CD4-positive, CD25-positive, alpha-beta regulatory T cell (primary cell): ENCODE data around the gene ZFP92. TPM values are rescaled to one million over a fixed set of nuclear protein-coding genes. Genes with fewer than 3 reads are reported as not detected.

ENCODE experiments used
- ATAC-seq, 2 donors: fragments of 150-1000 bp; cut with Tn5 transposase; one replicate each; pipeline ENCODE4 v1.10.0; 2021; ENCODE audit warnings: low read depth in 2 of 2, moderate number of reproducible peaks in 2 of 2, moderate library complexity in 1 of 2
- DNase-seq, 3 donors: peaks; one replicate each; pipeline versions ENCODE4 v3.0.0 to v3.0.0-alpha.2; 2012 to 2022; ENCODE audit warnings: mixed read lengths in 1 of 3
- H3K27ac ChIP-seq: one replicate; pipeline ENCODE4 v1.7.0; 2013; ENCODE audit warnings: mild to moderate bottlenecking, low read length; ENCODE audit not compliant: insufficient read depth, poor library complexity, severe bottlenecking
- H3K27me3 ChIP-seq: one replicate; pipeline ENCODE4 v1.7.0; 2013; ENCODE audit warnings: low read length; ENCODE audit not compliant: control insufficient read depth, insufficient read depth
- H3K36me3 ChIP-seq: one replicate; pipeline ENCODE4 v1.7.0; 2013; ENCODE audit warnings: mild to moderate bottlenecking, low read length, moderate library complexity; ENCODE audit not compliant: control insufficient read depth, insufficient read depth
- H3K4me1 ChIP-seq: 2 replicates; pipeline ENCODE4 v1.7.0; 2013; ENCODE audit warnings: mild to moderate bottlenecking, low read length; ENCODE audit not compliant: insufficient read depth, control insufficient read depth, poor library complexity, severe bottlenecking
- H3K4me3 ChIP-seq: one replicate; pipeline ENCODE4 v1.7.0; 2013; ENCODE audit warnings: low read depth, mild to moderate bottlenecking, low read length, moderate library complexity
- H3K9me3 ChIP-seq, 2 experiments: 1 replicate in 1 of 2; 2 replicates in 1 of 2; pipeline ENCODE4 v1.7.0; 2013; ENCODE audit warnings: low read length in 2 of 2, mild to moderate bottlenecking in 1 of 2, moderate library complexity in 1 of 2; ENCODE audit not compliant: control insufficient read depth in 2 of 2
- H3K27ac Mint-ChIP-seq, 3 donors: one replicate each; pipeline ENCODE4 v1.8.0; 2020 to 2022; ENCODE audit warnings: mild to moderate bottlenecking in 3 of 3, mixed read lengths in 3 of 3, moderate library complexity in 2 of 3
- H3K27me3 Mint-ChIP-seq: one replicate; pipeline ENCODE4 v1.8.0; 2022; ENCODE audit warnings: mild to moderate bottlenecking, mixed read lengths
- H3K36me3 Mint-ChIP-seq: one replicate; pipeline ENCODE4 v1.8.0; 2020; ENCODE audit warnings: mixed read lengths
- H3K4me1 Mint-ChIP-seq, 4 donors: one replicate each; pipeline ENCODE4 v1.8.0; 2020 to 2022; ENCODE audit warnings: mixed read lengths in 4 of 4, mild to moderate bottlenecking in 1 of 4
- H3K4me3 Mint-ChIP-seq, 4 donors: one replicate each; pipeline ENCODE4 v1.8.0; 2020 to 2022; ENCODE audit warnings: mild to moderate bottlenecking in 4 of 4, mixed read lengths in 4 of 4, moderate library complexity in 3 of 4
- H3K9me3 Mint-ChIP-seq, 7 donors: one replicate each; pipeline ENCODE4 v1.8.0; 2020 to 2022; ENCODE audit warnings: mixed read lengths in 7 of 7, mild to moderate bottlenecking in 3 of 7, moderate library complexity in 2 of 7
- polyA plus RNA-seq, 4 donors: library from polyadenylated mRNA; unstranded; fragments of 300-500 nt; fragmentation: Illumina TruSeq; gene quantifications; one replicate each; pipeline ENCODE4 v1.2.3, GENCODE V29; 2021
- total RNA-seq: library from RNA; stranded (reverse); gene quantifications from one replicate; pipeline ENCODE4 v1.2.3, GENCODE V29; 2022

Gene ZFP92
- total and polyA plus RNA-seq, 5 donors from 2014 or later: 0.03 to 0.22 (median 0.10) TPM; not detected in 1

GRCh38 chrX:153457136-153457825 is 46.0 kb downstream of the ZFP92 start:
- no peak overlapping the region for H3K27ac ChIP-seq
- Mint-ChIP-seq H3K4me3 (no peak overlapping the region), H3K9me3 (no peaks in the 10 kb centered on the region), H3K27me3 (no peaks in the 10 kb centered on the region), H3K27ac (no peak overlapping the region), H3K4me1 (no peaks in the 10 kb centered on the region), H3K36me3 (peaks cover 17% of the 10 kb centered on the region)
- H3K27me3 ChIP-seq: no peaks in the 10 kb centered on the region
- DNase-seq: no peak
- H3K4me3 ChIP-seq: no peak overlapping the region
- no peaks in the 10 kb centered on the region for H3K9me3 ChIP-seq
- peaks cover 16% of the 10 kb centered on the region for H3K36me3 ChIP-seq
- ATAC-seq: no peak
- H3K4me1 ChIP-seq: no peaks in the 10 kb centered on the region

- ATAC-seq (no peak), DNase-seq (no peak)
- Mint-ChIP-seq H3K9me3 (no peaks in the 10 kb centered on the region), H3K36me3 (peaks cover 17% of the 10 kb centered on the region), H3K4me3 (no peak overlapping the region), H3K27ac (no peak overlapping the region), H3K27me3 (no peaks in the 10 kb centered on the region), H3K4me1 (no peaks in the 10 kb centered on the region)
- peaks cover 17% of the 10 kb centered on the region for H3K36me3 ChIP-seq
- H3K27me3 ChIP-seq: no peaks in the 10 kb centered on the region
- no peaks in the 10 kb centered on the region for H3K4me1 ChIP-seq
- H3K9me3 ChIP-seq: no peaks in the 10 kb centered on the region
- no peak overlapping the region for H3K27ac ChIP-seq
- no peak overlapping the region for H3K4me3 ChIP-seq
Measured at GRCh38 chrX:153457827-153458466, 46.7 kb downstream of the ZFP92 start.

- Mint-ChIP-seq H3K27ac (no peak overlapping the region), H3K36me3 (peaks cover 17% of the 10 kb centered on the region), H3K27me3 (no peaks in the 10 kb centered on the region), H3K4me3 (no peak overlapping the region), H3K4me1 (no peaks in the 10 kb centered on the region), H3K9me3 (no peaks in the 10 kb centered on the region)
- H3K4me3 ChIP-seq: no peak overlapping the region
- no peaks in the 10 kb centered on the region for H3K27me3 ChIP-seq
- H3K9me3 ChIP-seq: no peaks in the 10 kb centered on the region
- DNase-seq: no peak
- no peak for ATAC-seq
- no peak overlapping the region for H3K27ac ChIP-seq
- peaks cover 17% of the 10 kb centered on the region for H3K36me3 ChIP-seq
- no peaks in the 10 kb centered on the region for H3K4me1 ChIP-seq
Measured at GRCh38 chrX:153458476-153458875, 47.2 kb downstream of the ZFP92 start.

- Mint-ChIP-seq H3K9me3 (no peaks in the 10 kb centered on the region), H3K27ac (no peak overlapping the region), H3K4me3 (no peak overlapping the region), H3K36me3 (peaks cover 17% of the 10 kb centered on the region), H3K27me3 (no peaks in the 10 kb centered on the region), H3K4me1 (peaks cover 0 to 4% (median 0%) of the 10 kb centered on the region in 4 donors)
- DNase-seq: no peak
- Histone ChIP-seq H3K4me1 (no peaks in the 10 kb centered on the region), H3K27me3 (no peaks in the 10 kb centered on the region), H3K4me3 (no peak overlapping the region), H3K9me3 (no peaks in the 10 kb centered on the region), H3K36me3 (peaks cover 17% of the 10 kb centered on the region), H3K27ac (no peak overlapping the region)
- no peak for ATAC-seq
Measured at GRCh38 chrX:153459986-153460385, 48.7 kb downstream of the ZFP92 start.

GRCh38 chrX:153460826-153461225 is 49.6 kb downstream of the ZFP92 start:
- H3K36me3 Mint-ChIP-seq: peaks cover 17% of the 10 kb centered on the region
- Histone ChIP-seq H3K9me3 (no peaks in the 10 kb centered on the region), H3K4me1 (no peaks in the 10 kb centered on the region), H3K27me3 (no peaks in the 10 kb centered on the region), H3K27ac (no peak overlapping the region), H3K36me3 (peaks cover 17% of the 10 kb centered on the region), H3K4me3 (no peak overlapping the region)
- ATAC-seq (peak; percentile 52 to 69), DNase-seq (peak; percentile 13 to 56 (median 35))
- no peak overlapping the region for H3K4me3 Mint-ChIP-seq
- H3K9me3 Mint-ChIP-seq: no peaks in the 10 kb centered on the region
- H3K27ac Mint-ChIP-seq: no peak overlapping the region
- no peaks in the 10 kb centered on the region for H3K27me3 Mint-ChIP-seq
- H3K4me1 Mint-ChIP-seq: peaks cover 0 to 4% (median 0%) of the 10 kb centered on the region in 4 donors

Other genes starting within 250 kb of the ZFP92 start
- not detected for gene MAGEA1, start 232.2 kb upstream of the ZFP92 start, total RNA-seq
- gene MAGEA1, start 232.2 kb upstream of the ZFP92 start, polyA plus RNA-seq: not detected
- gene PNMA6F, start 89.7 kb upstream of the ZFP92 start, total RNA-seq: not detected
- not detected for gene PNMA6F, start 89.7 kb upstream of the ZFP92 start, polyA plus RNA-seq
- 16.1 TPM for gene ZNF275, start 77.3 kb upstream of the ZFP92 start, total RNA-seq
- 1 to 10 TPM; 3.8 to 9.4 (median 7.3) TPM for gene ZNF275, start 77.3 kb upstream of the ZFP92 start, polyA plus RNA-seq
- not detected for gene PNMA6E, start 10.1 kb upstream of the ZFP92 start, total RNA-seq
- gene PNMA6E, start 10.1 kb upstream of the ZFP92 start, polyA plus RNA-seq: not detected
- 3.8 TPM for gene TREX2, start 34.6 kb downstream of the ZFP92 start, total RNA-seq
- under 1 TPM; 0.30 to 1.00 (median 0.59) TPM for gene TREX2, start 34.6 kb downstream of the ZFP92 start, polyA plus RNA-seq
- gene HAUS7, start 59.1 kb downstream of the ZFP92 start, total RNA-seq: 43.1 TPM
- gene HAUS7, start 59.1 kb downstream of the ZFP92 start, polyA plus RNA-seq: 10 to 100 TPM; 28.0 to 37.4 (median 33.4) TPM
- gene BGN, start 83.5 kb downstream of the ZFP92 start, total RNA-seq: not detected
- gene BGN, start 83.5 kb downstream of the ZFP92 start, polyA plus RNA-seq: not detected
- gene ATP2B3, start 106.2 kb downstream of the ZFP92 start, total RNA-seq: not detected
- not detected for gene ATP2B3, start 106.2 kb downstream of the ZFP92 start, polyA plus RNA-seq
- 23.8 TPM for gene CCNQ, start 187.7 kb downstream of the ZFP92 start, total RNA-seq
- gene CCNQ, start 187.7 kb downstream of the ZFP92 start, polyA plus RNA-seq: 10 to 100 TPM; 59.8 to 78.4 (median 77.2) TPM
- gene DUSP9, start 235.7 kb downstream of the ZFP92 start, total RNA-seq: not detected
- not detected for gene DUSP9, start 235.7 kb downstream of the ZFP92 start, polyA plus RNA-seq